Endodermal cell (in vitro differentiated cells): ENCODE measurements around the gene VANGL2. TPM values are rescaled to one million over a fixed set of nuclear protein-coding genes. Genes with fewer than 3 reads are reported as not detected.
"Not testable (repeated sequence)": the region's sequence is repeated elsewhere in the genome, so short reads cannot be mapped to it uniquely, and the experiment has no call there.

Experiments used
- DNase-seq: peaks from one replicate; pipeline ENCODE4 v3.0.0-alpha.2; 2017
- H3K27ac ChIP-seq: 2 replicates; pipeline ENCODE4 v1.5.1; 2013; ENCODE audit warnings: mild to moderate bottlenecking, low read depth, low read length, moderate library complexity
- H3K27me3 ChIP-seq: 2 replicates; pipeline ENCODE4 v1.6.1; 2013; ENCODE audit warnings: mild to moderate bottlenecking, low read length, moderate library complexity; ENCODE audit not compliant: insufficient read depth, control insufficient read depth, poor library complexity, severe bottlenecking
- H3K36me3 ChIP-seq: 2 replicates; pipeline ENCODE4 v1.7.0; 2013; ENCODE audit warnings: mild to moderate bottlenecking, low read length, moderate library complexity; ENCODE audit not compliant: control insufficient read depth, insufficient read depth
- H3K4me1 ChIP-seq: one replicate; pipeline ENCODE4 v1.7.0; 2013; ENCODE audit warnings: low read length; ENCODE audit not compliant: control insufficient read depth, insufficient read depth
- H3K4me3 ChIP-seq: 2 replicates; pipeline ENCODE4 v1.5.1; 2013; ENCODE audit warnings: mild to moderate bottlenecking, low read length, moderate library complexity
- H3K9ac ChIP-seq: 2 replicates; pipeline ENCODE4 v1.6.1; 2013; ENCODE audit warnings: mild to moderate bottlenecking, low read length, moderate library complexity; ENCODE audit not compliant: poor library complexity, severe bottlenecking; ENCODE audit errors: extremely low read depth
- H3K9me3 ChIP-seq: 2 replicates; pipeline ENCODE4 v1.6.1; 2013; ENCODE audit warnings: mild to moderate bottlenecking, low read length, moderate library complexity; ENCODE audit not compliant: control insufficient read depth
- H3K27ac Mint-ChIP-seq: 2 replicates; pipeline ENCODE4 v1.8.0; 2020; ENCODE audit warnings: mixed read lengths
- H3K27me3 Mint-ChIP-seq: 2 replicates; pipeline ENCODE4 v1.8.0; 2021; ENCODE audit warnings: mild to moderate bottlenecking, mixed read lengths; ENCODE audit not compliant: insufficient read depth
- H3K36me3 Mint-ChIP-seq: 2 replicates; pipeline ENCODE4 v1.8.0; 2020; ENCODE audit warnings: low read depth, mixed read lengths
- H3K4me1 Mint-ChIP-seq: 2 replicates; pipeline ENCODE4 v1.8.0; 2020; ENCODE audit warnings: mixed read lengths
- H3K4me3 Mint-ChIP-seq: 2 replicates; pipeline ENCODE4 v1.8.0; 2020; ENCODE audit warnings: mild to moderate bottlenecking, moderate library complexity, mixed read lengths
- H3K9me3 Mint-ChIP-seq: 2 replicates; pipeline ENCODE4 v1.8.0; 2020; ENCODE audit warnings: mild to moderate bottlenecking, mixed read lengths
- WGBS, 2 experiments: methylation state at CpG; one replicate each; pipeline versions ENCODE4 v1.1.5 to v1.1.7; 2013; ENCODE audit warnings: missing lambda C conversion rate in 2 of 2, mixed read lengths in 1 of 2; ENCODE audit not compliant: insufficient coverage in 1 of 2, insufficient read length in 1 of 2; 5-methylcytosine and 5-hydroxymethylcytosine counted together
- total RNA-seq, 2 donors: library from RNA; stranded (reverse); fragmentation: NEBNext Ultra II Directional in 1 of 2; extraction: Animal tissue kit (Norgen Biotek cat#: 25700) in 1 of 2; gene quantifications; 2 replicates in 1 of 2; 3 replicates in 1 of 2; pipeline ENCODE4 v1.2.1, GENCODE V29; 2021
- TF ChIP-seq, protein P1 (sequence below): fragments of 200-600 bp; sonication (generic); conservative IDR thresholded peaks from 2 replicates; pipeline ENCODE4 v1.5.0; 2021; ENCODE audit warnings: antibody characterized with exemption, mild to moderate bottlenecking

Gene VANGL2
- total RNA-seq, 2 donors from 2014 or later: 62.5 to 67.5 TPM

DNA sequence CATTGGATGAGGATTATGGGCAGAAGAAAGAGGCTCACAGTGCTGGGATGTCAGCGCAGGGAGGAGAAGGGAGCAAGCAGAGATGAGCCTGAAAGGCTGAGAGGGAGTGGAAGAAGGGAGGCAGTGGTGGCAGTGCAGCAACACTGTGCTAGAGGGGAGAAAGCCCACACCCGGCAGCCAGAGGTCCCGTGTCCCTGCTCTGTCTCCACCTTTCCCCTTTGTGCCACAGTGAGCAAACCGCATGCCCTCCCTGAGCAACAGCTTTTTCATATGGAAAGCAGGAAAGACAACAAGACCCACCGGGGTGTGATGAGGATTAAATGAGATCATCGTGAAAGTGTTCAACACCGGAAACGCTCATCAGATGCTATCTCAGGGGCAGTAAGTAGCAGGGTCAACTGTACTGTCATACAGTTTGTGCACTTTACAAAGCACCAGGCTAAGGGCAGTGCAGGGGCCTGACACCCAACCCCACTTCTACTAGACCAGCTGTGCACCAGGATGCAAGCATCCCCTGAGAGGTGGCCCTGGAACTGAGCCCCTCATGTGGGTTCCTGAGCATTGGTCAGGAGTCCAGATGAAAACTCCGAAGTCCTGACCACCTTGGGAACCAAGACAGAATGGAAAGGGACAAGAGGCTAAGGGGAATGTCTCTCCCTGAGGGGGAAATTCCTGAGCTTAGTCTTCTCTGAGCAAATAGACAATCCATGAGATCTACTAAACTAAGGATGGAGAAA, 24.4 kb upstream of the VANGL2 start:
- no peaks in the 10 kb centered on the region for H3K27me3 Mint-ChIP-seq
- H3K9me3 Mint-ChIP-seq: no peaks in the 10 kb centered on the region
- H3K27ac ChIP-seq: peak overlapping the region; percentile 85
- peaks cover 10% of the 10 kb centered on the region for H3K4me1 ChIP-seq
- TF ChIP-seq, protein P1, sequence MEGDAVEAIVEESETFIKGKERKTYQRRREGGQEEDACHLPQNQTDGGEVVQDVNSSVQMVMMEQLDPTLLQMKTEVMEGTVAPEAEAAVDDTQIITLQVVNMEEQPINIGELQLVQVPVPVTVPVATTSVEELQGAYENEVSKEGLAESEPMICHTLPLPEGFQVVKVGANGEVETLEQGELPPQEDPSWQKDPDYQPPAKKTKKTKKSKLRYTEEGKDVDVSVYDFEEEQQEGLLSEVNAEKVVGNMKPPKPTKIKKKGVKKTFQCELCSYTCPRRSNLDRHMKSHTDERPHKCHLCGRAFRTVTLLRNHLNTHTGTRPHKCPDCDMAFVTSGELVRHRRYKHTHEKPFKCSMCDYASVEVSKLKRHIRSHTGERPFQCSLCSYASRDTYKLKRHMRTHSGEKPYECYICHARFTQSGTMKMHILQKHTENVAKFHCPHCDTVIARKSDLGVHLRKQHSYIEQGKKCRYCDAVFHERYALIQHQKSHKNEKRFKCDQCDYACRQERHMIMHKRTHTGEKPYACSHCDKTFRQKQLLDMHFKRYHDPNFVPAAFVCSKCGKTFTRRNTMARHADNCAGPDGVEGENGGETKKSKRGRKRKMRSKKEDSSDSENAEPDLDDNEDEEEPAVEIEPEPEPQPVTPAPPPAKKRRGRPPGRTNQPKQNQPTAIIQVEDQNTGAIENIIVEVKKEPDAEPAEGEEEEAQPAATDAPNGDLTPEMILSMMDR: no peak
- H3K4me3 ChIP-seq: no peak overlapping the region
- no peaks in the 10 kb centered on the region for H3K9me3 ChIP-seq
- H3K27ac Mint-ChIP-seq: peak overlapping the region; percentile 84
- H3K9ac ChIP-seq: no peak overlapping the region
- peaks cover 23% of the 10 kb centered on the region for H3K4me1 Mint-ChIP-seq
- H3K27me3 ChIP-seq: no peaks in the 10 kb centered on the region
- H3K4me3 Mint-ChIP-seq: no peak overlapping the region
- peak; percentile 84 for DNase-seq
- WGBS, 2 experiments: 6 to 15% methylated on average over 6 to 9 of the region's 9 CpGs
- no peaks in the 10 kb centered on the region for H3K36me3 Mint-ChIP-seq
- H3K36me3 ChIP-seq: no peaks in the 10 kb centered on the region

DNA sequence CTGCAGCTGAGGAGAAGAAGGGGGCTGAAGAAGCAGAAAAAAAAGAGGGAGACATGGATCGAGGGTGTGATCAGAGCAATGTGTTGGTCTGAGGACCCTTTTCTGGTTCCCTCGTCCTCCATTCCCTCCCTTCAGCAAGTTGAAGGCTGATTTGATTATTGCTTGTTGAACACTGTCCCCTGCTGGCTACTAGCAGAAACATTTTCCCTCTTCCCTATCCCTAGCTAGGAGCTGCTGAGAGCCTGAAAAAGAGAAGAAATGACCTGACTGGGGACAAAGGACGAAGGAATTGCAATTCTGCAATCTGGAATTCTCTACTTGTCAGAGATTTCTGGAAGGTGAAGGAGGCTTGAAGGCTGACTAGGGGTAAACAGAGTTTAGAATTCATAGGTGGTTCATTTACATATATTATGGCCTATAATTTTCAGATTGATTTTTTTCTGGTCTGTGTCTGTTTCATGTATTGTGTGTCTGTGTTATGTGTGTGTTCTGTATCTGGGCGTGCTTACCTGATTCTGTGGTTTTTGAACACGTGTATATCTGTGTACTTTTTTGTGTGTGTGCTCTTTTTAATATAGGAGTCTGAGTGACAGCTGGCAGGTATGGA, 23.7 kb upstream of the VANGL2 start:
- H3K27ac Mint-ChIP-seq: peak overlapping the region; percentile 59
- H3K36me3 Mint-ChIP-seq: no peaks in the 10 kb centered on the region
- Histone ChIP-seq H3K4me1 (peaks cover 10% of the 10 kb centered on the region), H3K36me3 (no peaks in the 10 kb centered on the region), H3K4me3 (no peak overlapping the region), H3K27me3 (no peaks in the 10 kb centered on the region), H3K27ac (peak overlapping the region; percentile 85), H3K9me3 (no peaks in the 10 kb centered on the region), H3K9ac (no peak overlapping the region)
- DNase-seq: peak; percentile 78
- H3K27me3 Mint-ChIP-seq: no peaks in the 10 kb centered on the region
- 28 to 30% methylated on average over 5 of the region's 5 CpGs for WGBS, 2 experiments
- TF ChIP-seq, protein P1: peak; percentile 95
- no peak overlapping the region for H3K4me3 Mint-ChIP-seq
- peaks cover 23% of the 10 kb centered on the region for H3K4me1 Mint-ChIP-seq
- no peaks in the 10 kb centered on the region for H3K9me3 Mint-ChIP-seq

DNA sequence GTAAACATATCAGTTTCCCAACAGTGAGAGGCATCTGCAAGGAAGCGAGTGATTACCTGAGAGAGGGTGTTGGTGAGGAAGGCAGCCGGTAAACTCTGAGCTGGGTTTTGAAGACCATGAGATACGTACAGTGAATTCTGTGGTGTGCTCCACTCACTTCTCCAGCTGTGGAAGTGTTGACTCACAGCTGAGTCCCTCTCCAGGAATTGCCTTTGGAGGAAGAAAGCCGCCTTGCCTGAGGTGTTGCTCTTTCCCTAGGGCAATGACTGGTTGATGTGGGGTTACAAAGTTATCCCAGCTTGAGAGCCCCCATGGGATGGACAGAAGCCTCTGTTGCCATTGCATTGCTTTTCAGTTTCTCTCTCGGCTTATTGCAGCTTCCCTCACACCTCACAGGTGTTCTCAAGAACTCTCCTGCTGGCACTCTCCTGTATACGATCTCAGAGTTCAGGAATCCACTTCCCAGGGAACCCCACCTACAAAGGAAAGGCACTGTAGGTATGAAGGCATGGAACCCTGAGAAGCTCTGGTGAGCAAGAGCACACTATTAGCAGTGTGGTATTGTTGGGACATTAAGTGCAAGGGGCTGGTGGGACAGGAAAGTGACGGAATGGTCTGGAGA, 22.7 kb upstream of the VANGL2 start:
- no peaks in the 10 kb centered on the region for H3K9me3 ChIP-seq
- DNase-seq: no peak
- no peaks in the 10 kb centered on the region for H3K27me3 ChIP-seq
- H3K4me3 Mint-ChIP-seq: no peak overlapping the region
- no peaks in the 10 kb centered on the region for H3K36me3 ChIP-seq
- H3K9ac ChIP-seq: no peak overlapping the region
- WGBS, 2 experiments: 81 to 89% methylated on average over 6 to 7 of the region's 7 CpGs
- TF ChIP-seq, protein P1: no peak
- no peaks in the 10 kb centered on the region for H3K9me3 Mint-ChIP-seq
- H3K27ac ChIP-seq: no peak overlapping the region
- H3K36me3 Mint-ChIP-seq: no peaks in the 10 kb centered on the region
- peaks cover 23% of the 10 kb centered on the region for H3K4me1 Mint-ChIP-seq
- no peak overlapping the region for H3K4me3 ChIP-seq
- no peaks in the 10 kb centered on the region for H3K27me3 Mint-ChIP-seq
- peaks cover 10% of the 10 kb centered on the region for H3K4me1 ChIP-seq
- H3K27ac Mint-ChIP-seq: peak overlapping the region; percentile 59

DNA sequence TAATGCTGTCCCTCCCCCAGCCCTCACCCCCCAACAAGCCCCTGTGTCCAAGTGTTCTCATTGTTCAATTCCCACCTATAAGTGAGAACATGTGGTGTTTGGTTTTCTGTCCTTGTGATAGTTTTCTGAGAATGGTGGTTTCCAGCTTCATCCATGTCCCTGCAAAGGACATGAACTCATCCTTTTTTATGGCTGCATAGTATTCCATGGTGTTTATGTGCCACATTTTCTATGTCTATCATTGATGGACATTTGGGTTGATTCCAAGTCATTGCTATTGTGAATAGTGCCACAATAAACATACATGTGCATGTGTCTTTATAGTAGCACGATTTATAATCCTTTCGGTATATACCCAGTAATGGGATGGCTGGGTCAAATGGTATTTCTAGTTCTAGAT, 15.6 kb upstream of the VANGL2 start:
- peaks cover 14% of the 10 kb centered on the region for H3K9me3 Mint-ChIP-seq
- 100% methylated on average over 2 of the region's 2 CpGs for WGBS, 2 experiments
- H3K4me3 ChIP-seq, H3K27ac Mint-ChIP-seq, H3K36me3 Mint-ChIP-seq, H3K4me1 ChIP-seq, H3K9me3 ChIP-seq, DNase-seq, H3K4me1 Mint-ChIP-seq, H3K4me3 Mint-ChIP-seq, H3K9ac ChIP-seq, H3K36me3 ChIP-seq, H3K27me3 ChIP-seq, H3K27ac ChIP-seq: not testable (repeated sequence)
- peaks cover 28% of the 10 kb centered on the region for H3K27me3 Mint-ChIP-seq

DNA sequence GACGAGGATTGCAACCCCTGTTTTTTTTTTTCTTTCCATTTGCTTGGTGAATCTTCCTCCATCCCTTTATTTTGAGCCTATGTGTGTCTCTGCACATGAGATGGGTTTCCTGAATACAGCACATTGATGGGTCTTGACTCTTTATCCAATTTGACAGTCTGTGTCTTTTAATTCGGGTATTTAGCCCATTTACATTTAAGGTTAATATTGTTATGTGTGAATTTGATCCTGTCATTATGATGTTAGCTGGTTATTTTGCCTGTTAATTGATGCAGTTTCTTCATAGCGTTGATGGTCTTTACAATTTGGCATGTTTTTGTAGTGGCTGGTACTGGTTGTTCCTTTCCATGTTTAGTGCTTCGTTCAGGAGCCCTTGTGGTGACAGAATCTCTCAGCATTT, 12.0 kb upstream of the VANGL2 start:
- H3K27ac ChIP-seq, H3K36me3 ChIP-seq, DNase-seq, H3K9ac ChIP-seq, H3K4me1 ChIP-seq, H3K4me3 Mint-ChIP-seq, H3K36me3 Mint-ChIP-seq, H3K4me1 Mint-ChIP-seq, H3K27ac Mint-ChIP-seq, H3K4me3 ChIP-seq, H3K9me3 ChIP-seq, H3K27me3 ChIP-seq: not testable (repeated sequence)
- 49% methylated on average over 3 of the region's 4 CpGs; no CpG with 5 or more reads in 1 of the 2 experiments for WGBS, 2 experiments
- H3K9me3 Mint-ChIP-seq: peaks cover 14% of the 10 kb centered on the region
- peaks cover 28% of the 10 kb centered on the region for H3K27me3 Mint-ChIP-seq
